Natural killer cell (primary cell): ENCODE measurements around the gene BNIP5. TPM values are rescaled to one million over a fixed set of nuclear protein-coding genes. Genes with fewer than 3 reads are reported as not detected.
A peak's percentile ranks its signal among the peaks of the same experiment; 100 is the strongest.

ENCODE experiments used
- ATAC-seq, 3 donors: fragments of 150-1000 bp in 2 of 3; fragments of 200-7000 bp in 1 of 3; cut with Tn5 transposase; 1 replicate in 1 of 3; 2 replicates in 2 of 3; pipeline ENCODE4 v1.10.0; 2021; ENCODE audit warnings: mild to moderate bottlenecking in 2 of 3, moderate library complexity in 2 of 3
- DNase-seq, 2 donors: peaks; one replicate each; pipeline versions ENCODE4 v3.0.0 to v3.0.0-alpha.2; 2013 to 2021; ENCODE audit warnings: mixed read lengths in 1 of 2
- H3K27ac ChIP-seq: one replicate; pipeline ENCODE4 v1.5.1; 2013; ENCODE audit warnings: mild to moderate bottlenecking, low read length
- H3K27me3 ChIP-seq: one replicate; pipeline ENCODE4 v1.6.1; 2013; ENCODE audit warnings: low read length; ENCODE audit not compliant: control insufficient read depth, insufficient read depth
- H3K36me3 ChIP-seq: one replicate; pipeline ENCODE4 v1.6.1; 2013; ENCODE audit warnings: low read length; ENCODE audit not compliant: control insufficient read depth, insufficient read depth
- H3K4me1 ChIP-seq: one replicate; pipeline ENCODE4 v1.6.1; 2013; ENCODE audit warnings: low read length; ENCODE audit not compliant: control insufficient read depth, insufficient read depth
- H3K4me3 ChIP-seq: one replicate; pipeline ENCODE4 v1.5.1; 2013; ENCODE audit warnings: low read length
- H3K9me3 ChIP-seq: one replicate; pipeline ENCODE4 v1.6.1; 2013; ENCODE audit warnings: low read length; ENCODE audit not compliant: control insufficient read depth, insufficient read depth
- H3K27ac Mint-ChIP-seq, 2 donors: one replicate each; pipeline ENCODE4 v1.8.0; 2022; ENCODE audit warnings: mild to moderate bottlenecking in 2 of 2, mixed read lengths in 2 of 2, moderate library complexity in 1 of 2
- H3K27me3 Mint-ChIP-seq, 2 donors: one replicate each; pipeline ENCODE4 v1.8.0; 2022; ENCODE audit warnings: low read depth in 2 of 2, mixed read lengths in 2 of 2
- H3K36me3 Mint-ChIP-seq: one replicate; pipeline ENCODE4 v1.8.0; 2022; ENCODE audit warnings: mixed read lengths
- H3K4me1 Mint-ChIP-seq, 2 donors: one replicate each; pipeline ENCODE4 v1.8.0; 2022; ENCODE audit warnings: mixed read lengths in 2 of 2
- H3K4me3 Mint-ChIP-seq: one replicate; pipeline ENCODE4 v1.8.0; 2022; ENCODE audit warnings: mild to moderate bottlenecking, moderate library complexity, mixed read lengths
- H3K9me3 Mint-ChIP-seq, 2 donors: one replicate each; pipeline ENCODE4 v1.8.0; 2022; ENCODE audit warnings: mixed read lengths in 2 of 2
- WGBS: methylation state at CpG from one replicate; pipeline ENCODE4 v1.1.7; 2013; ENCODE audit warnings: missing lambda C conversion rate; ENCODE audit not compliant: insufficient coverage; 5-methylcytosine and 5-hydroxymethylcytosine counted together
- intact Hi-C: fragments of 100-400 bp; cut with micrococcal nuclease; formaldehyde crosslinking; loops from one replicate; pipeline ENCODE4 v1.14.2; 2022
- total RNA-seq, 4 donors: library from RNA; stranded (reverse); fragments of 120-200 nt in 1 of 4; gene quantifications; one replicate each; pipeline versions ENCODE4 v1.2.3 to v1.2.4, GENCODE V29; 2013 to 2022
- TF ChIP-seq, protein P1 (sequence below): fragments of 200-600 bp; IDR thresholded peaks from one replicate; pipeline ENCODE4 v1.8.0; 2022; ENCODE audit warnings: antibody characterized with exemption

The BNIP5 gene, protein sequence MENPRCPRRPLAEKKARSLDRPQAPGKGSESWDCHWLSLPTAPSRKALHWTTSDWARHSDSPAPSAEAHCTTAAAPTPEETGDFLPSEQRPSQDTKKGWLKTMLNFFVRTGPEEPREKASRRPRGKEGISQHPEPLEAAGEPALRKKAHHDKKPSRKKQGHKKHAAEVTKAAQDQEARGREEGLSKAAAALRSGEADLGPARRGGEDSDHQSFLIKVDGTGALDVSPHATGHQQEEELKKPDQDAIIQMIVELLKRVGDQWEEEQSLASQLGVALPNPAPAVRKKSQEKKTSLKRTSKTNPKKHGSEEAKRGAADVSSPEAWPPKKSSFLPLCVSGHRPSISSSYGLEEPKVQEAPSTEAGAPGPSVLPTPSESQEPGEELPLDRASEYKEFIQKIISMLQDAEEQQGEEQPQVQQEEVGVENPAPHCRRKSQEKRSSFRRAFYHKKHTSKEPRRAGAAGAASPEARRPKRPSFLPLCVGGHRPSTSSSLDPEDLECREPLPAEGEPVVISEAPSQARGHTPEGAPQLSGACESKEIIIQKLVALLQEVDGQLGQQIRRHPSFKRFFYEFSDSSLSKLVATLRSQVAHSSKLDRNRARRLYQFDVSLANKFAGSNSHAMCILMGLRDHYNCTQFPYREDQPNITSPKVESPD
- not detected for total RNA-seq
- total RNA-seq (2013), result 0.02 TPM

DNA sequence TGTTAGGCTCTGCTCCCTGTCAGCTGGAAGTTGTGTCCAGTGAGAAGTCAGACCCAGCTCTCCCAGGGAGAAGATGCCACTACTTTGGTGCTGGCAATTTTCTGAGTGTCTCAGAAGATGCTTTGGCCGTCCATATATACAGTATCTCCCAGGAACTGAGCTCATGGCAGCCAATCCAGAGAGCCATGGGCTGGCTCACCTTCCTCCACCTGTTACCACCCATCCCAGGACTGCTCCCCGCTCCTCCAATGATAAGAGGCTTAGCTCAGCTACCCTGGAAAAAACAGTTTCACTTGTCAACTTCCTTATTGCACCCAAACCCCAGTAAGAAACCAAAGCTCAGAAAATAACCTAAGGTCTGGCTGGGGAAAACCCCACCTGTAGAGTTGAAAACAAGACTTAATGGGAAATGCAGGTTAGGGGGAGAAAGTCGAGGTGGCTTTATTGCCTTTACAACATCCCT lies at the start of gene BNIP5:
BNIP5 (minus strand) TSS at position 110 of the 463 bp plus-strand sequence. CDS start 6,198 bp downstream, outside the sequence.
- no peaks in the 10 kb centered on the region for H3K36me3 ChIP-seq
- peaks cover 11% of the 10 kb centered on the region for H3K27me3 ChIP-seq
- Mint-ChIP-seq H3K4me3 (no peak within 1 kb of the TSS), H3K36me3 (no peaks in the 10 kb centered on the region), H3K27me3 (peaks cover 44 to 61% of the 10 kb centered on the region in 2 donors), H3K4me1 (peaks cover 5 to 9% of the 10 kb centered on the region in 2 donors), H3K27ac (no peak within 1 kb of the TSS), H3K9me3 (no peaks in the 10 kb centered on the region)
- no peak within 1 kb of the TSS for H3K27ac ChIP-seq
- peak in 1 of 2 donors; percentile 62 for DNase-seq
- WGBS, result 52% methylated on average over 2 of the region's 3 CpGs
- peaks cover 18% of the 10 kb centered on the region for H3K4me1 ChIP-seq
- H3K9me3 ChIP-seq, result no peaks in the 10 kb centered on the region
- TF ChIP-seq, protein P1, sequence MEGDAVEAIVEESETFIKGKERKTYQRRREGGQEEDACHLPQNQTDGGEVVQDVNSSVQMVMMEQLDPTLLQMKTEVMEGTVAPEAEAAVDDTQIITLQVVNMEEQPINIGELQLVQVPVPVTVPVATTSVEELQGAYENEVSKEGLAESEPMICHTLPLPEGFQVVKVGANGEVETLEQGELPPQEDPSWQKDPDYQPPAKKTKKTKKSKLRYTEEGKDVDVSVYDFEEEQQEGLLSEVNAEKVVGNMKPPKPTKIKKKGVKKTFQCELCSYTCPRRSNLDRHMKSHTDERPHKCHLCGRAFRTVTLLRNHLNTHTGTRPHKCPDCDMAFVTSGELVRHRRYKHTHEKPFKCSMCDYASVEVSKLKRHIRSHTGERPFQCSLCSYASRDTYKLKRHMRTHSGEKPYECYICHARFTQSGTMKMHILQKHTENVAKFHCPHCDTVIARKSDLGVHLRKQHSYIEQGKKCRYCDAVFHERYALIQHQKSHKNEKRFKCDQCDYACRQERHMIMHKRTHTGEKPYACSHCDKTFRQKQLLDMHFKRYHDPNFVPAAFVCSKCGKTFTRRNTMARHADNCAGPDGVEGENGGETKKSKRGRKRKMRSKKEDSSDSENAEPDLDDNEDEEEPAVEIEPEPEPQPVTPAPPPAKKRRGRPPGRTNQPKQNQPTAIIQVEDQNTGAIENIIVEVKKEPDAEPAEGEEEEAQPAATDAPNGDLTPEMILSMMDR, result no peak
- no peak within 1 kb of the TSS for H3K4me3 ChIP-seq
- intact Hi-C loops, result no loop called here
- peak in 2 of 3 donors; percentile 23 to 34 for ATAC-seq

DNA sequence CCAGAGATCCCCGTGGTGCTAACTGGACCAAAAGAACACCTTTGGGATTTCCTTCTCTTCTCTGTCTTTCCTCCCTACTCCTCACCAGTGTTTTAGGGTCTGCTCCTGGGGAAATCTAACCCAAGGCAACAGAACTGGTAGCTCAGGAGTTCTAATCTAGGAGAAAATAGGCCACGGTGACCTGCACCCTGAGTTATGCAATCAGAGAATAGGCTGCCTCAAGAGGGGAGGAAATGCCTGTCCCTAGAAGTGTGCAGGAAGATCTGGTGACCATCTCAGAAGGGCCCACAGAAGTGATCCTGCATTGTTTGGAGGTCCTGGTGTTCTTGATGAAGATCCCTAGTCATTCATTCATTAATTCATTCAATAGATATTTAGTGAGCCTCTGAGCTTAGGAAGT lies 47.4 kb upstream of the BNIP5 start:
- Histone ChIP-seq H3K27ac (no peak overlapping the region), H3K4me1 (peaks cover 20% of the 10 kb centered on the region), H3K9me3 (no peaks in the 10 kb centered on the region), H3K27me3 (peaks cover 10% of the 10 kb centered on the region), H3K36me3 (no peaks in the 10 kb centered on the region), H3K4me3 (no peak overlapping the region)
- intact Hi-C loops, result no loop called here
- Mint-ChIP-seq H3K27me3 (peaks cover 14 to 15% of the 10 kb centered on the region in 2 donors), H3K27ac (no peak overlapping the region), H3K4me3 (no peak overlapping the region), H3K4me1 (peaks cover 21 to 23% of the 10 kb centered on the region in 2 donors), H3K36me3 (no peaks in the 10 kb centered on the region), H3K9me3 (no peaks in the 10 kb centered on the region)
- no peak for DNase-seq
- ATAC-seq, result no peak
- WGBS, result 76% methylated on average over 2 of the region's 2 CpGs
- TF ChIP-seq, protein P1, result no peak

DNA sequence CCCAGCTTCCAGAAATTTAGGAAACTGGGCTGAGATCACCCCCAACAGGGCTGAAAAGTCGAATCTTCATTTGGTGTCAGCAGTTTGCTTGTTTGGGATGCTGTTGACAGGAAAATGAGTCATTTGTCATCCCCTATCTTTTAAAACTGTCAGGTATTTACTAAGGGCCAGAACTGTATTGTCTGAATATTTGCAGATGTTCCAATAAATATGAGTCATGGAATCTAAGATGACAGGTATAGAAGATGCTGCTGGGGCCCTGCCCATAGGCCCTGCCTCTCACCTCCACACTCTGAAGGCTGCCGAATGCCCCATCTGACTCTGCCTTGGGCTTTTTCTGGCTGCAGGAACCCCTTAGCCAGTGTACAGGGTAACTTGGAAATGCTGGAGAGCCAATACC lies 46.9 kb upstream of the BNIP5 start:
- no peaks in the 10 kb centered on the region for H3K9me3 Mint-ChIP-seq
- no peak overlapping the region for H3K27ac Mint-ChIP-seq
- no peaks in the 10 kb centered on the region for H3K36me3 Mint-ChIP-seq
- H3K4me3 ChIP-seq, result no peak overlapping the region
- no peaks in the 10 kb centered on the region for H3K36me3 ChIP-seq
- H3K27me3 ChIP-seq, result peaks cover 10% of the 10 kb centered on the region
- intact Hi-C loops, result no loop called here
- peaks cover 20% of the 10 kb centered on the region for H3K4me1 ChIP-seq
- no peak overlapping the region for H3K4me3 Mint-ChIP-seq
- peaks cover 13 to 14% of the 10 kb centered on the region in 2 donors for H3K27me3 Mint-ChIP-seq
- no peak for ATAC-seq
- TF ChIP-seq, protein P1, result no peak
- no peaks in the 10 kb centered on the region for H3K9me3 ChIP-seq
- H3K27ac ChIP-seq, result no peak overlapping the region
- 79% methylated on average over 2 of the region's 2 CpGs for WGBS
- no peak for DNase-seq
- H3K4me1 Mint-ChIP-seq, result peaks cover 21 to 22% of the 10 kb centered on the region in 2 donors
